IMR-90 (cell line): ENCODE results near the gene SCARB1. TPM values are rescaled to one million over a fixed set of nuclear protein-coding genes. Genes with fewer than 3 reads are reported as not detected.
A peak's percentile ranks its signal among the peaks of the same experiment; 100 is the strongest.

ENCODE experiments used
- ATAC-seq: fragments of 200-7000 bp; cut with Tn5 transposase; 2 replicates; pipeline ENCODE4 v1.9.1; 2020; ENCODE audit warnings: low read depth, mild to moderate bottlenecking, moderate library complexity
- BruUV-seq: library from RNA; stranded (reverse); fragments of 400-500 nt; replicated peaks from 2 replicates; lab custom pipeline; 2021; lab: Mats Ljungman, UMichigan
- CTCF ChIA-PET: fragments of 300-600 bp; formaldehyde crosslinking; extraction: SDS; loops from one replicate; lab custom pipeline; 2021; ENCODE audit warnings: antibody characterized with exemption; lab: Yijun Ruan, JAX
- POLR2A ChIA-PET: fragments of 300-600 bp; sonication (Branson Sonifier 250); formaldehyde crosslinking; loops from one replicate; lab custom pipeline; 2022; ENCODE audit warnings: antibody characterized with exemption; ENCODE audit not compliant: unreplicated experiment; lab: Charles Lee
- DNase-seq: peaks from one replicate; pipeline ENCODE4 v3.0.0; 2013
- H2AFZ ChIP-seq: replicated peaks from 2 replicates; pipeline ENCODE3; 2013; ENCODE audit warnings: low read length, mild to moderate bottlenecking; ENCODE audit not compliant: poor library complexity
- H2AK5ac ChIP-seq: 2 replicates; pipeline ENCODE4 v1.6.1; 2013; ENCODE audit warnings: low read depth, low read length, inconsistent platforms
- H2AK9ac ChIP-seq: replicated peaks from 2 replicates; pipeline ENCODE3; 2013; ENCODE audit warnings: mild to moderate bottlenecking, low read depth, low read length, moderate library complexity; ENCODE audit not compliant: poor library complexity
- H2BK120ac ChIP-seq: 2 replicates; pipeline ENCODE4 v1.6.1; 2013; ENCODE audit warnings: low read depth, low read length, inconsistent platforms
- H2BK15ac ChIP-seq: 3 replicates; pipeline ENCODE4 v1.6.1; 2013; ENCODE audit warnings: low read depth, low read length, inconsistent platforms
- H2BK20ac ChIP-seq: 2 replicates; pipeline ENCODE4 v1.6.1; 2013; ENCODE audit warnings: low read depth, mild to moderate bottlenecking, inconsistent platforms, low read length, moderate library complexity
- H2BK5ac ChIP-seq: 2 replicates; pipeline ENCODE4 v1.6.1; 2013; ENCODE audit warnings: mild to moderate bottlenecking, low read depth, low read length, inconsistent platforms; ENCODE audit not compliant: poor library complexity, severe bottlenecking
- H3K14ac ChIP-seq: replicated peaks from 2 replicates; pipeline ENCODE4 v1.6.1; 2013; ENCODE audit warnings: low read depth, low read length, inconsistent platforms
- H3K18ac ChIP-seq: 2 replicates; pipeline ENCODE4 v1.6.1; 2013; ENCODE audit warnings: low read depth, low read length, control low read depth
- H3K23ac ChIP-seq: 2 replicates; pipeline ENCODE4 v1.6.1; 2013; ENCODE audit warnings: low read depth, low read length, inconsistent platforms
- H3K27ac ChIP-seq: 2 replicates; pipeline ENCODE4 v1.5.1; 2013; ENCODE audit warnings: mild to moderate bottlenecking, control low read depth, low read length; ENCODE audit not compliant: insufficient read depth
- H3K27me3 ChIP-seq: 2 replicates; pipeline ENCODE4 v1.6.1; 2013; ENCODE audit warnings: low read length; ENCODE audit not compliant: control insufficient read depth, insufficient read depth
- H3K36me3 ChIP-seq: 2 replicates; pipeline ENCODE4 v1.6.1; 2013; ENCODE audit warnings: low read length, mixed read lengths; ENCODE audit not compliant: control insufficient read depth, insufficient read depth
- H3K4ac ChIP-seq: 2 replicates; pipeline ENCODE4 v1.6.1; 2013; ENCODE audit warnings: low read depth, low read length, inconsistent platforms
- H3K4me1 ChIP-seq: 2 replicates; pipeline ENCODE4 v1.6.1; 2013; ENCODE audit warnings: low read length, mixed read lengths; ENCODE audit not compliant: control insufficient read depth, insufficient read depth
- H3K4me2 ChIP-seq: 2 replicates; pipeline ENCODE4 v1.6.1; 2013; ENCODE audit warnings: low read depth, mild to moderate bottlenecking, control low read depth, low read length, moderate library complexity
- H3K4me3 ChIP-seq: 2 replicates; pipeline ENCODE4 v1.5.1; 2013; ENCODE audit warnings: low read depth, mild to moderate bottlenecking, control low read depth, low read length, moderate library complexity; ENCODE audit not compliant: insufficient read depth
- H3K56ac ChIP-seq: 2 replicates; pipeline ENCODE4 v1.6.1; 2013; ENCODE audit warnings: low read length, inconsistent platforms; ENCODE audit not compliant: insufficient read depth; ENCODE audit errors: extremely low read depth
- H3K79me1 ChIP-seq, 2 experiments: 2 replicates each; pipeline ENCODE4 v1.6.1; 2013; ENCODE audit warnings: low read length in 2 of 2, inconsistent platforms in 1 of 2, low read depth in 1 of 2
- H3K9ac ChIP-seq: 2 replicates; pipeline ENCODE4 v1.6.1; 2013; ENCODE audit warnings: low read depth, low read length, control low read depth
- H3K9me1 ChIP-seq: 2 replicates; pipeline ENCODE4 v1.6.1; 2013; ENCODE audit warnings: low read length, inconsistent platforms; ENCODE audit not compliant: insufficient read depth
- H3K9me3 ChIP-seq: 2 replicates; pipeline ENCODE4 v1.6.1; 2013; ENCODE audit warnings: low read length; ENCODE audit not compliant: control insufficient read depth, insufficient read depth
- H4K20me1 ChIP-seq: 2 replicates; pipeline ENCODE4 v1.6.1; 2013; ENCODE audit warnings: low read length, inconsistent platforms; ENCODE audit not compliant: insufficient read depth
- H4K5ac ChIP-seq: 2 replicates; pipeline ENCODE4 v1.6.1; 2013; ENCODE audit warnings: mild to moderate bottlenecking, low read depth, low read length, control low read depth
- H4K8ac ChIP-seq, 2 experiments: 2 replicates each; pipeline ENCODE4 v1.6.1; 2013; ENCODE audit warnings: low read depth in 2 of 2, low read length in 2 of 2, control low read depth in 1 of 2, inconsistent platforms in 1 of 2
- H4K91ac ChIP-seq: 2 replicates; pipeline ENCODE4 v1.6.1; 2013; ENCODE audit warnings: low read depth, low read length, inconsistent platforms; ENCODE audit not compliant: insufficient read depth
- BHLHE40 ChIP-seq: fragments of 150-350 bp; IDR thresholded peaks from 2 replicates; pipeline ENCODE4 v1.6.1; 2016; ENCODE audit warnings: mild to moderate bottlenecking, low read depth, low read length
- CEBPB ChIP-seq: IDR thresholded peaks from 2 replicates; pipeline ENCODE4 v1.6.1; 2012; ENCODE audit warnings: low read depth, low read length, improper control_type of control experiment
- CHD1 ChIP-seq: IDR thresholded peaks from 2 replicates; pipeline ENCODE4 v1.6.1; 2012; ENCODE audit warnings: low read depth, low read length, improper control_type of control experiment
- MXI1 ChIP-seq: IDR thresholded peaks from 2 replicates; pipeline ENCODE4 v1.6.1; 2012; ENCODE audit warnings: low read depth, mild to moderate bottlenecking, low read length, moderate library complexity, borderline replicate concordance
- NFE2L2 ChIP-seq: fragments of 150-350 bp; IDR thresholded peaks from 2 replicates; pipeline ENCODE4 v1.6.1; 2016; ENCODE audit warnings: low read depth, mild to moderate bottlenecking, low read length
- RAD21 ChIP-seq: IDR thresholded peaks from 2 replicates; pipeline ENCODE4 v1.6.1; 2012; ENCODE audit warnings: low read length, improper control_type of control experiment
- RFX5 ChIP-seq: IDR thresholded peaks from 2 replicates; pipeline ENCODE4 v1.8.0; 2012; ENCODE audit warnings: low read depth, mild to moderate bottlenecking, low read length, moderate library complexity
- SMC3 ChIP-seq: fragments of 150-350 bp; IDR thresholded peaks from 2 replicates; pipeline ENCODE4 v1.6.1; 2016; ENCODE audit warnings: low read depth, mild to moderate bottlenecking, antibody characterized with exemption, low read length, moderate library complexity
- WGBS, 2 experiments: methylation state at CpG; one replicate each; pipeline versions ENCODE4 v1.1.5 to v1.1.7; 2013; ENCODE audit warnings: missing lambda C conversion rate in 2 of 2; ENCODE audit not compliant: insufficient read length in 1 of 2; ENCODE audit errors: extremely low coverage in 2 of 2; 5-methylcytosine and 5-hydroxymethylcytosine counted together
- dilution Hi-C: fragments of 300-500 bp; cut with HindIII; formaldehyde crosslinking; loops from one replicate; pipeline ENCODE4 v1.14.3; 2018; ENCODE audit warnings: low sequenced_read_pairs; ENCODE audit not compliant: unreplicated experiment
- in situ Hi-C: fragments of 300-500 bp; cut with MboI; formaldehyde crosslinking; loops from 3 replicates; pipeline ENCODE4 v1.14.3; 2019; ENCODE audit warnings: low sequenced_read_pairs, inconsistent platforms, mixed read lengths
- intact Hi-C: fragments of 100-400 bp; cut with micrococcal nuclease; formaldehyde crosslinking; loops from 2 replicates; pipeline ENCODE4 v1.10.0; 2022
- polyA plus RNA-seq, 3 experiments: library from polyadenylated mRNA; depleted of rRNA; stranded (reverse); fragments of >200 nt; gene quantifications; 2 replicates each; pipeline ENCODE4 v1.2.3, GENCODE V29; 2012; ENCODE audit warnings: low replicate concordance in 1 of 3
- total RNA-seq: library from RNA; depleted of rRNA; stranded (reverse); fragments of >200 nt; gene quantifications from 2 replicates; pipeline ENCODE4 v1.2.3, GENCODE V29; 2012
- TF ChIP-seq, protein P1 (sequence below): conservative IDR thresholded peaks from 2 replicates; pipeline ENCODE4 v1.5.1; 2012; ENCODE audit warnings: mild to moderate bottlenecking, low read depth, low read length, improper control_type of control experiment
- TF ChIP-seq, protein P2 (sequence below): fragments of 150-350 bp; IDR thresholded peaks from 2 replicates; pipeline ENCODE4 v1.6.1; 2016; ENCODE audit warnings: low read depth, mild to moderate bottlenecking, low read length, moderate library complexity, borderline replicate concordance

SCARB1 gene
- total and polyA plus RNA-seq, 2 of the 4 experiments (the other 2 are of a cell fraction), result 3.0 to 24.8 TPM

DNA sequence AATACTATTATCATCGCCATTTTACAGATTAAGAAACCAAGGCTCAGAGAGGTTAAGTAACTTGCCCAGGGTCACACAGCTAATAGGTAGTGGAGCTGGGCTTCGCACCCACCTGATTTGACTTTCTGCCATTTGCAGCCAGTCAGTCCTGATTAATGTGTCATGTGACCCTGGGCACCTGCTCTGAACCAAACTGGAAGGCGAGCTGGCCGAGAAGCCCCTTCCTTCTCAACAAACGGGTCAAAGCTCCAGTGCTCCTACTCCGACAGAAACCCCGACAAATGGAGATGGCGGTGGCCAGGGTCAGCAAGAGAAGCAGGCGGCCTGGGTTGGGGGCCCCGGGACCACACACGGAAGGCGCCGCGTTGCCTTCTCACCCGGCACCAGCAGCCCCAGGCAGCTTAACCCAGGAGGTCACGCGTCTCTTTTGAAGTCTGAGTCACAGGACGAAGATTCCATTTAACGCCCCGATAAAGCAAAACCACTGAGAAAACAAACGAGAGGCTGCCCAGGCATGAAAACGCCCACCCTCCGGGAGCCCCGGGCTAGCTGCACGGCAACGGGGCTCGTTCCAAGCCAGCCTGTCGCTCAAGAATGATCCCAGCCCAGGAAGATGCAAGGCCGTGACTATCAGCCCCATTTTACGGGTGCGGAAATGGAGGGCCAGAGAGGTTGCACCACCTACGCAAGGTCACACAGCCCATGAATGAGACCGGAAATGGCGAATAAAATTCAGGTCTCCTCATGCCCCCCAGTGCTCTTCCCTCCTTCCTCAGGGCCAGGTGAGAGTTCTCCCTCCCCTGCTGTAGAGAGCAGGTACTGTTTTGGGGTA, 124.8 kb downstream of the SCARB1 start (continued):
- TF ChIP-seq BHLHE40, result peak; percentile 90
- TF ChIP-seq NFE2L2, result no peak
- no peak for TF ChIP-seq MXI1

GRCh38 chr12:124737772-124738635, 125.7 kb downstream of the SCARB1 start:
- Histone ChIP-seq H2AK9ac (peak overlapping the region; percentile 20), H2BK5ac (no peak overlapping the region), H3K4me2 (no peak overlapping the region), H3K27me3 (no peaks in the 10 kb centered on the region), H2BK20ac (peak overlapping the region; percentile 79), H3K36me3 (no peaks in the 10 kb centered on the region), H3K9ac (no peak overlapping the region), H3K23ac (no peak overlapping the region), H3K4ac (peak overlapping the region; percentile 70), H2BK15ac (peak overlapping the region; percentile 64; the same call in 1 of the 3 replicates), H3K4me3 (no peak overlapping the region), H3K79me1 (no peaks in the 10 kb centered on the region), H3K18ac (no peak overlapping the region), H2BK120ac (peak overlapping the region; percentile 57; the same call in 1 of the 2 replicates), H3K56ac (no peak overlapping the region), H3K9me1 (no peaks in the 10 kb centered on the region), H4K20me1 (no peaks in the 10 kb centered on the region; the same call in 1 of the 2 replicates), H4K91ac (peak overlapping the region; percentile 58), H3K9me3 (peaks cover 7% of the 10 kb centered on the region), H2AFZ (peak overlapping the region; percentile 18), H3K4me1 (peaks cover 9% of the 10 kb centered on the region), H4K5ac (no peak overlapping the region), H2AK5ac (peak overlapping the region; percentile 92), H3K27ac (no peak overlapping the region), H4K8ac (no peak overlapping the region), H3K14ac (no peak overlapping the region)
- intact Hi-C loops (no loop called here), dilution Hi-C loops (loop anchor here (10.0 kb wide), 1 partner anchor 53 kb away; no protein-coding TSS in a partner anchor), in situ Hi-C loops (no loop called here)
- POLR2A ChIA-PET, result interaction anchor here (0.5 to 0.6 kb wide), 2 partner anchors 26 to 62 kb away, joined by 3 to 4 read pairs; no protein-coding TSS in a partner anchor
- peak; percentile 41 for DNase-seq
- CTCF ChIA-PET, result no interaction called here
- 85% methylated on average over 2 of the region's 15 CpGs; no CpG with 5 or more reads in 1 of the 2 experiments for WGBS, 2 experiments
- no TSS peak for BruUV-seq
- ATAC-seq, result no peak
- TF ChIP-seq, protein P1, sequence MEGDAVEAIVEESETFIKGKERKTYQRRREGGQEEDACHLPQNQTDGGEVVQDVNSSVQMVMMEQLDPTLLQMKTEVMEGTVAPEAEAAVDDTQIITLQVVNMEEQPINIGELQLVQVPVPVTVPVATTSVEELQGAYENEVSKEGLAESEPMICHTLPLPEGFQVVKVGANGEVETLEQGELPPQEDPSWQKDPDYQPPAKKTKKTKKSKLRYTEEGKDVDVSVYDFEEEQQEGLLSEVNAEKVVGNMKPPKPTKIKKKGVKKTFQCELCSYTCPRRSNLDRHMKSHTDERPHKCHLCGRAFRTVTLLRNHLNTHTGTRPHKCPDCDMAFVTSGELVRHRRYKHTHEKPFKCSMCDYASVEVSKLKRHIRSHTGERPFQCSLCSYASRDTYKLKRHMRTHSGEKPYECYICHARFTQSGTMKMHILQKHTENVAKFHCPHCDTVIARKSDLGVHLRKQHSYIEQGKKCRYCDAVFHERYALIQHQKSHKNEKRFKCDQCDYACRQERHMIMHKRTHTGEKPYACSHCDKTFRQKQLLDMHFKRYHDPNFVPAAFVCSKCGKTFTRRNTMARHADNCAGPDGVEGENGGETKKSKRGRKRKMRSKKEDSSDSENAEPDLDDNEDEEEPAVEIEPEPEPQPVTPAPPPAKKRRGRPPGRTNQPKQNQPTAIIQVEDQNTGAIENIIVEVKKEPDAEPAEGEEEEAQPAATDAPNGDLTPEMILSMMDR, result no peak
- TF ChIP-seq RAD21, result no peak
- no peak for TF ChIP-seq SMC3
- TF ChIP-seq, protein P2, sequence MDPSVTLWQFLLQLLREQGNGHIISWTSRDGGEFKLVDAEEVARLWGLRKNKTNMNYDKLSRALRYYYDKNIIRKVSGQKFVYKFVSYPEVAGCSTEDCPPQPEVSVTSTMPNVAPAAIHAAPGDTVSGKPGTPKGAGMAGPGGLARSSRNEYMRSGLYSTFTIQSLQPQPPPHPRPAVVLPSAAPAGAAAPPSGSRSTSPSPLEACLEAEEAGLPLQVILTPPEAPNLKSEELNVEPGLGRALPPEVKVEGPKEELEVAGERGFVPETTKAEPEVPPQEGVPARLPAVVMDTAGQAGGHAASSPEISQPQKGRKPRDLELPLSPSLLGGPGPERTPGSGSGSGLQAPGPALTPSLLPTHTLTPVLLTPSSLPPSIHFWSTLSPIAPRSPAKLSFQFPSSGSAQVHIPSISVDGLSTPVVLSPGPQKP, result no peak
- TF ChIP-seq MXI1, result no peak
- TF ChIP-seq CHD1, result no peak
- no peak for TF ChIP-seq RFX5
- TF ChIP-seq CEBPB, result no peak
- no peak for TF ChIP-seq NFE2L2
- TF ChIP-seq BHLHE40, result no peak
